Activated CD4-positive, CD25-positive, alpha-beta regulatory T cell (primary cell): ENCODE measurements around the gene TP53BP2.
"Not testable (repeated sequence)": the region's sequence is repeated elsewhere in the genome, so short reads cannot be mapped to it uniquely, and the experiment has no call there.

Experiments
- DNase-seq, 4 experiments: peaks; one replicate each; lab custom pipeline; 2025; lab: John Stamatoyannopoulos, UW

The TP53BP2 gene

DNA sequence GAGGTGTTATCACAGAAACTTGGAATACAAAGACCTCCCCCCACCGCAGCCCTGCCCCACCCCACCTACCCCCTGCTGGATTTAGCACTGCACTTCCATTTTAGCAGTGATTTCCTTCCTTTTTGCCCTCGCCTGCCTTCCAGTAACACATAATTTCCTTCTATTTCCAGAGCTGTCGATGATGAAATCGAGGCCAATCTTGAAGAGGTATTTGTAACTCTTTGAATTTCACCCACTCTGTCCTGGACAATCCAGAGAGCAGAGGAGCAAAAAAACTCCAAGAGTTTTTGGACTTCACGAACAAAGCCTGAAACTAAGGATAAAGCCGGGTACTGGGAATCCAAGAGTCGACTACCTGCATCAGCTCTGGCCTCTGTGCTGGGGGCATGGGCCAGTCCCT is 84.3 kb downstream of the TP53BP2 start:
- no peak for DNase-seq

DNA sequence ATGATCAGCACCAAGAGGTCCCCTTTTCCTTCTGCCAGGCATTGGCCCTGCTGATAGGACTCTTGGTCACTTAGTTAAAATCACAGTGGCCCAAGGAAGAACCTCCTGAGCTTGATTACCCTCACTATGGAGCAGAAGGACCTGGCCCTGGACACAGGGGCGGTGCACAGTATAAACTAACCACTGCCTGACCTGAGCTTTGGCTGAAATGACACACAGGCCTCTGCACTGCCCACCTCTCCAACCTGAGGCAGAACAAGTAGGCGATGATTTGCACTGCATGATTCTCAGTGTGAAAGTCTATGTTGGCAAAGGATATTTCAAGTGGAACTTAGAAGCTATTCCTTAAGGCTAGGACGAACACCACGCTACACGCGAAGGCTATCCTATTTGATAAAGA is 84.9 kb downstream of the TP53BP2 start:
- no peak for DNase-seq

DNA sequence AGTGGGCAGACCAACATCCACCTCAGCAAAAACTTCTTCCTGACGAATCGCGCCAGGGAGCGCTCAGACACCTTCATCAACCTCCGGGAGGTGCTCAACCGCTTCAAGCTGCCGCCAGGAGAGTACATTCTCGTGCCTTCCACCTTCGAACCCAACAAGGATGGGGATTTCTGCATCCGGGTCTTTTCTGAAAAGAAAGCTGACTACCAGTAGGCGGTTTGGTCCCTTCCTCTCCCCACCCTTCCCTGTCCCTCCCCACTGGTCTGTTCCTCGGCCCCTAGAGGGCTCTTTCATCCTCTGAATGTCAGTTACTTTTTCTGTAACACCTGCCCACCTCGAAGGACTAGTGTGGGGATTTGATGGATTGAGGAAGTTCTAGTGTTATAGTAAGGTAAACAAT is 86.5 kb downstream of the TP53BP2 start:
- no peak for DNase-seq

DNA sequence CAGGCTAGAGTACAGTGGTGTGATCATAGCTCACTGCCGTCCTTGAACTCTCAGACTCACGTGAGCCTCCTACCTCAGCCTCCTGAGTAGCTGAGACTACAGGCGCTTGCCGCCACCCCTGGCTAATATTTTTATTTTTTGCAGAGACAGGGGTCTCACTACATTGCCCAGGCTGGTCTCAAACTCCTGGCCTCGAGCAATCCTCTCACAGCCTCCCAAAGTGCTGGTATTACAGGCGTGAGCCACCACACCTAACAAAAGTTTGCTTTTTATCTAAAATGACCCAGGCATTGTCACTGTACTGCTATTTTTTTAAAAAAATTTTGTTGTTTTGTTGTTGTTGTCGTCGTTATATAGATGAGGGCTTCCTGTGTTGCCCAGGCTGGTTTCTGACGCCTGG is 87.0 kb downstream of the TP53BP2 start:
- no peak for DNase-seq

DNA sequence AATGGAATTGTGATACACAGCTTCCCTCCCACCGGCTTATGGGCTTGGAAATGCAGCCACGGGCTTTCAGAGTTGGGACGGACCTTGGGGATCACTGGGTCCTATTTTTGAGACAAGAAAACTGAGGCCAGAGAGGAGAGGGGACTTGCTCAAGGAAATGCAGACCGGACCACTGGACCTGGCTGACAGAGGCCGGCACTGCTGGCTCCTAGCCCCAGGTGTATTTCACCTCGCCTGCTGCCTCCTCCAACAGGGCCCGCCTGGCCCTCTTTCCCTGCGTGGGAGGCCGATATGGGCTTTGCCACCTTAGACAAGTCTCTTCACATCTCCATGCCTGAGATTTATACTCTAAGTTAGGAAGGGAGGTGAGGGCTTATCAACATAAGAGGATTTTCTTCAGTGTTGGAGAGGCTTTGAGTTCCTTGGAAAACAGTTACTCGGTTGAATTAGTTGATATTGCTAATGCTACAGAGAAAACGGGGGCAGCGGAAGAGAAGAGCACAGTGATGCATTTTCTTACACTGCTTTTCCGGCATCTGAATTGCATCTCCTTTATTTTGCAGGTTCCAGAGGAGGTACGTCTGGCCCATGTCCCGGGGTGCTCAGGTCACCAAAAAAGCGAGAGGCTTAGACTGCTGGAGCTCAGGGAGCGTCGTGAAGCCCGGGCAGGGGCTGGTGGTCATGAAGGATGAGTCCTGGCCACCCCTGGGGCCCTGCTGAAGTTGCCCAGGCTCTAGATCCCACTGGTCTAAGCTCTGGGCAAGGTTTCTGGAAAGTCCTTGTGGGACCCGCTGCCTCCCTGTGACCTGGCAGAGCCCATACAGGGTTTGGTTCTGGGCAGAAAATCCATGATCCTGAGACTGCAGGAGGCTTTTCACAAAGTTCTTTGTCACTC is 88.7 kb downstream of the TP53BP2 start:
- DNase-seq: no peak

DNA sequence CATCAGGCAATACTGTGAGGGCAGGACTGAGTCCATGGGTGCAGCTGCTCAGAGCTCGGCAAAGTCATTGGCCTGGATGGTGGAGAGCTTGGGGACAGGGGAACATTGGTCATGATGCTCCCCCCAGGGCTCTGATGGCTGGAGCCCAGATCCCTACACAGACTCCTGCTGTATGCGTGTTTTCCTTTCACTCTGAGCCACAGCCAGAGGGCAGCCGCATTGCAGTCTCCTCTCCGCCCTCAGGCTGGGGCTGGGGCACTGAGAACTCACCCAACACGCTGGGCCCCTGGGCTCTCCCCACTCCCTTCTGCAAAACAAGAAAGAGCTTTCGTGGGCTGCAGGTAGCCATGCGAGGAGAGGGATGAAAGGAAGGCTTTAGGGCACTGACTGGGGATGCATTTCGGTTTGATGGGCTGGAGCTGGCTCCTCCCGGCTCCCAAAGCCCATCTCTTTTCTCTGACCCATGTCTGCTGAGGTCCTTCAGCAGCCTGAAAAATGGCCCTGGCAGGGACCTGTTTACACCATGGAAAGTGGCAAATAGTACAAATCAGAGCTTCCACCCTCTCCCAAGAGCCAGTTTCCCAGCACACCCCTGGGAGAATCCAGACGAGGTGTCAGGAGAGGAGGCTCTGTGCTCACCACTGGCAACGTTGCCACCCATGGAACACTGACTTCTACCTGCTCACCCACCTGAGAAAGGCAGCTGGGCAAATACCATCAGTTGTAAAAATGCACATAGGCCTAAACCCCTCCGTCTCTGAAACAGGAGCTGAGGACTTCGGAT is 89.6 kb downstream of the TP53BP2 start:
- no peak for DNase-seq

DNA sequence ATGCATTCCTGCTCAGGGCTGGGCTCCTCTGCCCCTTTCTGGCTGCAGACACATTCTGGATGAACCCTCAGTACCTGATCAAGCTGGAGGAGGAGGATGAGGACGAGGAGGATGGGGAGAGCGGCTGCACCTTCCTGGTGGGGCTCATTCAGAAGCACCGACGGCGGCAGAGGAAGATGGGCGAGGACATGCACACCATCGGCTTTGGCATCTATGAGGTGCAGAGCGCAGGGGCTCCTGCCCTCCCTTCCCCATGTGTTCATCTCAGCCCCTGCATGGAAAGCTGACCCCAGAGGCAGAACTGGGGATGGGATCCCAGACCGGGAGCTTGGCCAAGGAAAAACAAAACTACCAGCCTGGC is 90.3 kb downstream of the TP53BP2 start:
- no peak for DNase-seq

DNA sequence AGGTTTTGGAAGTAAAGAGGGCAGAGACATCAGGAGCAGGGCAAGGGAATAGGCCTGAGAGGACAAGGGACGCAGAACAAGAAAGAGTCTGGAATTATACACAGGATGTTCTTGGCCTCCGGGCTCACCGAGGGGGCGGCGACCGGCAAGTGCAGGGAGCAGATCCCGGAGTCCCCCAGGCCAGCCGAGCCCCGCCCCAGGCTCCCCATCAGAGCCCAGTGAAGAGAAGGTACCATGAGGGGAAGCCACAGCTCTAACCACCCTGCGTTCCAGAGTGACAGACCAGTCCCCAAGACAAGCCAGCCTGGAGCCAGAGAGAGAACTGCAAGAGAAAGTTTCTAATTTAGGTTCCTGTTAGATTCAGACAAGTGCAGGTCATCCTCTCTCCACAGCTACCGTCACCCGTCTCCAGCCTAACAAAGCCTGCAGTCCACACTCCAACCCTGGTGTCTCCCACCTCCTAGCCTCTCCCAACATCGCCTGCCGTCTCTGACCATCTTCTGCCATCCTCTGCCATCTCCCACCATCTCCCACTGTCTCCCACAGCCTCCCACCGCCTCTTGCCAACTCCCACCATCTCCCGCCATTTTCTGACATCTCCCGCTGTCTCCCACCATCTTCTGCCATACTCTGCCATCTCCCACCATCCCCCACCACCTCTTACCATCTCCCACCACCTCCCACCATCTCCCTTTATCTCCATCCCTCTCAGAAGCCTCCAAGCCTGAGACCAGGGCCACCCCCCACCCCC is 90.9 kb downstream of the TP53BP2 start:
- no peak for DNase-seq

DNA sequence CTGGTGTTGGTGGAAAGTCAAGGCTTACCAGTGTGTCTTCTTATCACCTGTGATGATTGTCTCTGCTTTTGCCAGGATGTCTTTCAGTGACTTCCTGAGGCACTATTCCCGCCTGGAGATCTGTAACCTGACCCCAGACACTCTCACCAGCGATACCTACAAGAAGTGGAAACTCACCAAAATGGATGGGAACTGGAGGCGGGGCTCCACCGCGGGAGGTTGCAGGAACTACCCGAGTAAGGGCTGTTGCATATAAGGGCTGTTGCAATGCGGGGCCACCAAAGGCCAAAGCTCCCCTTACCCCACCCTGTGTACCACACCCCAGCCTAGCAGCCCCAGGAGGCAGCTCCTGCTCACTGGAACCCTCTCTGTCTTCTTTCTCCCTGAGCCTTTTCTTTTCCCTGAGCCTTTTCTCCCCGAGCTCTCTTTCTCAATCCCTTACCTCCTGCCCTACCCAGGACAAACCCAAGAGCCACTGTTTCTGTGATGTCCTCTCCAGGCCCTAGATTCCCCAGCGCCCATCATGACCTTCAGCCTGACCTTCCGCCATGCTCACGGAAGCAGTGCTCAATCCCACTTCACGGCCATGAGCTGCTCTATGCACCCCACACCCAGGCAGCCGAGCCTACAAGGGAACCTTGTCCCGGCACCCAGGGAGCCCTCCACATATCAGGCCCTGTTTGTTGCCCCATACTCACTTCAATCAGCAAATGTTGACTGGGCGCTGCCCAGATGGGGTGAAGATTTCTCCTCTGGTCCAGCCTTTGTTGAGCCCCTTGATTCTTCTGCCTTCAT is 92.8 kb downstream of the TP53BP2 start:
- no peak for DNase-seq

DNA sequence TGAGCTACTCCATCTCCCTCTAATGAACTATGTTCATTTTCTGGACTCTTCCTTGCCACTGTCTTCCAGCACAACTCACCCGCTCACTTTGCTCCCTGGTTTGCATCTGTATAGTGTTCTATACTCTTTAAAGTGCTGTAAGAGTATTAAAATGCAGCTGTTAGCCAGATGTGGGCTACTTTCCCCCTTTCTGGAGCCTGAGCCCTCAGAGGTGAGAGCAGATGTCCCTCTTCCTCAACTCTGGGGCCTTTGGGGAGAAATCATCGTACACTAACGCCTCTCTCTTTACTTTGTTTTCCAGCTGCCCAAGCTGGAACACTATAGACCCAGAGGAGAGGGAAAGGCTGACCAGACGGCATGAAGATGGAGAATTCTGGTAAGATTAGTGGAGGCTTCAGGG is 94.1 kb downstream of the TP53BP2 start:
- no peak for DNase-seq

DNA sequence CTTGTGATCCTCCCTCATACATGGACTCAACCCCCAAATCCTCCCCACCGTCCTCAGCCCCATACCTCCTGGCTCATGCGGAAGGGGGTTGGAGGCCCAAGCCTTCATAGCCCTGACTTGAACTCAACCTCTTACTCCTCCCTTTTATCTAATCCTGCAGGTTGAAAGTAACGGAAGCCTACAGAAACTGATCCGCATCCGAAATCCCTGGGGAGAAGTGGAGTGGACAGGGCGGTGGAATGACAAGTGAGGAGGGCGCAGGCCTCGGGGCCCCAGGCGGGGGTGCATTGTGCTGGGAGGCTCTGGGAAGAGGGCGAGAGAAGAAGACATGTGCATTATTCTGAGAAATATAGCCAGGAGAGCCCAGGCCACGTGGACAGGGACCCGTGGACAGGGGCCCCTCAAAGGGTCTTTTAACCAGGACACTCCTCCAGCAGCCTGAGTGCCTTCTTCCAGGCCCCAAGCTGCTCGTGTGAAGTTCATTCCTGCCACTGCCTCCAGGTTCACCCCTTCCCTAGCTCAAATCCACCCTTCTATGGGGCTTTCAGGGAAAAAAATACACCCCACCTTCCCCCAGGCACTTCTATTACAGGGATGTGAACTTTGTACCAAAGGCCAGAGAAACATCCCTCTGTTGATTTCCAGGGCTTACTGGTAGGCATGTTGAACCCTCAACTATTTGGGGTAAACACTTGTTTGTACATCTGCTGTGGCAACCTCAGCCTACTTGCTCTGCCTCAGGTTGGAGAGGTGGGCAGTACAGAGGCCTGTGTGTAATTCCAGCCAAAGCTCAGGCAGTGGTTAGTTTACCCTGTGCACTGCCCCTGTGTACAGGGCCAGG is 94.8 kb downstream of the TP53BP2 start:
- no peak for DNase-seq

DNA sequence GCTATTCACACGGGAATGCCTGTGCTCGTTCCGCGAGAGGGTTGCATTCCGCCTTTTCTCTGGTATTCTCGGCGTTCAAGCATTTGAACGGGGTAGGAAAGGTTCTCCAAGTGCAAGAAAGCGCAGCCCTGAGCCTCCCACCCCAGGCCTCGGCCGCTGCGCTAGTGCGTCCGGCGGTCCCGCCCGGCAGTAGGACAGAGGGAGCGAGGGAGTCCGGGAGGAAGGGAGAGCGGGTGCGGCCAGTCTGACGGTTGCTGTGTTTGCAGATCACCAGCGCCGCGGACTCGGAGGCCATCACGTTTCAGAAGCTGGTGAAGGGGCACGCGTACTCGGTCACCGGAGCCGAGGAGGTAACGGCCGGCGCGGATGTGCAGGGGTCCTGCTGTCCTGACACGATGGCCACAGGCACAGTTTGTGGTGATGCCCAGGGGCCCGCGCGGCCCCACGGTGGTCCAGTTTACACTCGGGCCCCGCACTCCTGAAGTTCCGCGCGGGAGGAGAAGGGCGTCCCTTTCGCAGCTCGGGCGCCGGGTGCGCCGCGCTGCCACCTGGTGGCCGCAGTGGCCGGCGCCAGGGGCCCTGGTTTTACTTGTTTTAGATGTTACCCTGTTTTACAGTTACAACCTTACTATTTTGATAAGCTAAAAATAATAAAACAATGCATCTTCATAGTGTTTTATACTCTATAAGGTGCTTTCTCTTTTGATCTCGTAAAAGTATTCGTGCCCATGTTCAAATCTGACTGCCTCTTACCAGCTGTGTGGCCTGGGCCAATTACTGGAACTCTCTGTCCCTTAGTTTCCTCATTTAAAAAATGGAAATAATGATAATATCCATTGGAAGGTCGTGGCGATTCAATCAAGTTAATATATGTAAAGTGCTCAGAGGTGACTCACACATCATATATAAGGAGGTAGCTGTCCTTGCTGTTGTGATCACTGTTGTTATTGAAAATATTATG is 96.7 kb downstream of the TP53BP2 start:
- DNase-seq: peak; percentile 39 to 53 (median 42)

DNA sequence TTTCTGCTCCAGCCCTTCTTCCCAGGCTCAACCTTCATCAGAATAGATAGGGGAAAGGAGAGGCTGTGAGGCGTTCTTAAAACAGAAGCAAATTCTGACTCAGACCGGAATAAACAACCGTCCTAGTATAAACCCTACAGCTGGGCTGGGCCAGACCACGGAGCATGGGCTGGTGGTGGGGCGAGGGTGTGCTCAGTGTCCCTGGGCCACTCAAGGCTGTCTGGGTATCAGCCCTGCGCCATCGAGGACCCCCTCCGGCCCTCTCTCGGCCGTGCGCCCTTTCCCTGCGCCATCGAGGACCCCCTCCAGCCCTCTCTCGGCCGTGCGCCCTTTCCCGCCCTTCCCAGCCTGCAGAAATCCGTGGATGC is 97.4 kb downstream of the TP53BP2 start:
- no peak for DNase-seq

DNA sequence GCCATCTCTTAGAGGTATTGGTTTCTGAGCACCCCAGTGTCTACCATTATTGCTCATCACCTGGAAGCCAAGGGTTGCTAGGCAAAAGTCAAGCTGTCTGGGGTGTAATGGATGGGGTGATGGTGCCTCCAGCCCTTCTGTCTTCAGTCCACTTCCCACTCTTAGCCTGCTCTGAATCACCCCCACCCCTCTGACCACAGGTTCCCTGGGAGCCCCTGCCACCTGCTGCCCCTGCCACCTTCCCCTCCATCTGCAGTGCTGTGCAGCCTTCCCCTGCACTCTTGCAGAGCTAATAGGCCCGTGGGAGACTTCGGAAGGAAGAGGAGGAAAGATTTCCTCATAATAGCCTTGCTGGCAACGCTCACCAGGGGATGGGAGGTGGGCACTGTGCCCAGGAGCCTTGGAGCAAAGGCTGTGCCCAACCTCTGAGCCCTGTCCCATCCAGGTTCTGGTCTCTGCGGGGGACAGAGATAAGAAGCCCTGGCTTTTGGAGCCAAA is 97.9 kb downstream of the TP53BP2 start:
- DNase-seq: no peak

DNA sequence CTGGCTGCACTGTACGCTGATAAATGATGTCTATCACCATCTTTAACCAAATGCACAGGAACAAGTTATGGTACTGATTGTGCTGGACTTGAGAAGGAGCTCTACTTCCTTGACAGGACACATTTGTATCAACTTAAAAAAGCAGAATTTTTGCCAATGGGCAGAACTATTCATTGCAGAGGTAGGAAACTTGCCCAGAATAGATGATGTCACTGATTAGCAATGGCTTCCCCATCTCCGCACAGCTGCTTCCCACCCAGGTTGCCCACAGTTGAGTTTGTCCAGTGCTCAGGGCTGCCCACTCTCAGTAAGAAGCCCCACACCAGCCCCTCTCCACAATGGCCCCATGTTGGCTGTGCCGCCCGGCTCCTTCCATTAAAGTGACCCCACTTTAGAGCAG is 100.0 kb downstream of the TP53BP2 start:
- no peak for DNase-seq

DNA sequence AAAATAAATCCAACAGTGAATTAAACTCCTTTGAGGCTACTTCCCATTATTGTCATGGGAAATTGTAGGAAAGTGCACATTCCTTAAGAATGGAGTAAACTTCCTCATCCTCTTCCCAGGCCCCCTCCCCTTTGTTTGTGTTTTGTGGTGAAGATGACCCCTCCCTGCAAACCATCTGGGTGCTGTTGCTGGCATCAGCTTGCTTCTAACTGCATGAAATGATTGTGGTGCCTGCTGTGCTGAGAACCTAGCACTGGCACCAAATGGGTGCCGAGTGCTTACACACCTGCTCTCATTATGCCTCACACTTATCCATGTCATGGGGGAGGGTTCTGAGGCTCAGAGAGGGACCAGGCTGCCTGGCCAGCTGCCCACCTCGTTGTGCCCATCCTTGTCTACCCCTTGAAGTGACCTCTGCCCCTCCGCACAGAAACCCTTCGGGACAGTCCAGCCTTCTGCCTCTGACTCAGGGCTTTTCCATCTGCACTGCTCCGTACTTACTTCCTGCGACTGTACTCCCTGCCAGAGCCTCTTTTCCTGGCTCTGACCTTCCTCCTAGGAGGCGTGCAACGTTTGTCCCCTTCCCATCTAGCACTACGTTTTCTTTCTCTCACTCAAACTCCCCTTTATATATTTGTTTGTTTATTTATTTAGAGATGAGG is 102.8 kb downstream of the TP53BP2 start:
- DNase-seq: no peak

DNA sequence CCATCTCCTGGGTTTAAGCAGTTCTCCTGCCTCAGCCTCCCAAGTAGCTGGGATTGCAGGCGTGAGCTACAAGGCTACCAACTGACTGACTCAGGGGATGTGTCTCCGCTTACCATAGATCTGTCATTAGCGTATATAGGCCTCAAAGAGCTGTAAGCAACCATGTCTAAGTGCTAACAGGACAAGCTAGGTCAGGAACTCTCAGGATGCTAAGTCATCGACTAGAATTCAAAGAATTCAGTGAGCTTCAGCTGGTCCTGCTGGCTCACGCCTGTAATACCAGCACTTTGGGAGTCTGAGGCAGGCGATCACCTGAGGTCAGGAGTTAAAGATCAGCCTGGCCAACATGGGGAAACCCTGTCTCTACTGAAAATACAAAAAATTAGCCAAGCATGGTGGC is 103.9 kb downstream of the TP53BP2 start:
- DNase-seq: no peak

DNA sequence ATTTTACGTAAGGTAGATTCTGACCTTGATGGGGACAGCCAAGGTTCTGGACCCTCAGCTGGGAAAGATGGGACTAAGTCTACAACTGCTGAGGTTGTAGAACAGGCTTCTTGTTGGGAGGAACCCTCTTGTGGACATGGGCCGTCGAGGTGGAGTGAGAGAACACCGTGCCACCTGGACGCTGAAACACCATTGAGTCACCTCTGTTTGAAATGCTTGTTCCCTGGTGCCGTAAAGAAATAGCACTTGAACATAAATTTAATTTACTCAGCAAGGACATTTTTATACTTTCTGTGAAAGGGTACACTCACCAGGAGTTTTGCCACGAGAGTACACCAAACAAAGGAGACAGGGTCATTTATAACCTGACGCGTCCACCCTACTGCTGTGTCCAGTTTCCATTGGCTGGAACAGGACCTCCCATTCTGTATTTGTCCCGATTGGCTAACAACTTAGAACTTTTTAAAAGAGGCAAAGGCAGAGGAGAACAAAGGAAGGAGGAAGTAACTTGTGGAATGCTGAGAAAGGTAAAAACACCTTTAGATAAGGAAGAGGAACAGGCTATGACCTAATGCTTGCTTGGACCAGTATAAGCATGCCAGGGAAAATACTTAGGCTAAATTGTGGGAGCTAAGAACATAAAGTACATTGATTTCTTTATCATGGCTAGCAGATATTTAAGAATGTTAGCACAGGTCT is 105.6 kb downstream of the TP53BP2 start:
- DNase-seq: not testable (repeated sequence)
